RWPE2 (cell line): Measurements from ENCODE around the gene CCDC54.

Source experiments
- ATAC-seq: fragments of 200-7000 bp; cut with Tn5 transposase; 3 replicates; pipeline ENCODE4 v1.9.1; 2021; ENCODE audit warnings: low read depth
- DNase-seq: peaks from one replicate; pipeline ENCODE4 v3.0.0-alpha.2; 2020; ENCODE audit warnings: low spot score
- H3K27ac ChIP-seq: fragments of 450-650 bp; 2 replicates; pipeline ENCODE4 v1.5.1; 2017; ENCODE audit warnings: mild to moderate bottlenecking; ENCODE audit not compliant: poor library complexity, severe bottlenecking
- H3K27me3 ChIP-seq: fragments of 250-450 bp; sonication (Bioruptor Pico); 2 replicates; pipeline ENCODE4 v1.5.1; 2021; ENCODE audit warnings: mild to moderate bottlenecking, moderate library complexity; ENCODE audit not compliant: insufficient read depth, poor library complexity, severe bottlenecking
- H3K36me3 ChIP-seq: fragments of 250-450 bp; sonication (Bioruptor Pico); 2 replicates; pipeline ENCODE4 v1.5.1; 2020; ENCODE audit warnings: low read depth, mild to moderate bottlenecking, moderate library complexity
- H3K4me1 ChIP-seq: fragments of 250-450 bp; sonication (Bioruptor Pico); 2 replicates; pipeline ENCODE4 v1.5.1; 2021; ENCODE audit warnings: mild to moderate bottlenecking, moderate library complexity; ENCODE audit not compliant: insufficient read depth, poor library complexity, severe bottlenecking
- H3K4me3 ChIP-seq: fragments of 250-450 bp; sonication (Bioruptor Pico); 2 replicates; pipeline ENCODE4 v1.5.1; 2021; ENCODE audit warnings: mild to moderate bottlenecking, moderate library complexity; ENCODE audit not compliant: severe bottlenecking
- H3K9me3 ChIP-seq: fragments of 250-450 bp; sonication (Bioruptor Pico); 2 replicates; pipeline ENCODE4 v1.5.1; 2021; ENCODE audit warnings: mild to moderate bottlenecking, moderate library complexity; ENCODE audit not compliant: severe bottlenecking
- TF ChIP-seq, protein P1 (sequence below): fragments of 450-650 bp; IDR thresholded peaks from one replicate; pipeline ENCODE4 v1.5.1; 2017; ENCODE audit warnings: mild to moderate bottlenecking, moderate library complexity; ENCODE audit not compliant: poor library complexity, severe bottlenecking

CCDC54 gene

GRCh38 chr3:107365051-107365450 lies 12.2 kb upstream of the CCDC54 start:
- Histone ChIP-seq H3K36me3 (no peaks in the 10 kb centered on the region), H3K4me1 (peaks cover 21% of the 10 kb centered on the region), H3K27me3 (no peaks in the 10 kb centered on the region), H3K27ac (no peak overlapping the region), H3K9me3 (no peaks in the 10 kb centered on the region), H3K4me3 (no peak overlapping the region)
- no peak for DNase-seq
- no peak for ATAC-seq
- TF ChIP-seq, protein P1, sequence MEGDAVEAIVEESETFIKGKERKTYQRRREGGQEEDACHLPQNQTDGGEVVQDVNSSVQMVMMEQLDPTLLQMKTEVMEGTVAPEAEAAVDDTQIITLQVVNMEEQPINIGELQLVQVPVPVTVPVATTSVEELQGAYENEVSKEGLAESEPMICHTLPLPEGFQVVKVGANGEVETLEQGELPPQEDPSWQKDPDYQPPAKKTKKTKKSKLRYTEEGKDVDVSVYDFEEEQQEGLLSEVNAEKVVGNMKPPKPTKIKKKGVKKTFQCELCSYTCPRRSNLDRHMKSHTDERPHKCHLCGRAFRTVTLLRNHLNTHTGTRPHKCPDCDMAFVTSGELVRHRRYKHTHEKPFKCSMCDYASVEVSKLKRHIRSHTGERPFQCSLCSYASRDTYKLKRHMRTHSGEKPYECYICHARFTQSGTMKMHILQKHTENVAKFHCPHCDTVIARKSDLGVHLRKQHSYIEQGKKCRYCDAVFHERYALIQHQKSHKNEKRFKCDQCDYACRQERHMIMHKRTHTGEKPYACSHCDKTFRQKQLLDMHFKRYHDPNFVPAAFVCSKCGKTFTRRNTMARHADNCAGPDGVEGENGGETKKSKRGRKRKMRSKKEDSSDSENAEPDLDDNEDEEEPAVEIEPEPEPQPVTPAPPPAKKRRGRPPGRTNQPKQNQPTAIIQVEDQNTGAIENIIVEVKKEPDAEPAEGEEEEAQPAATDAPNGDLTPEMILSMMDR: no peak

DNA sequence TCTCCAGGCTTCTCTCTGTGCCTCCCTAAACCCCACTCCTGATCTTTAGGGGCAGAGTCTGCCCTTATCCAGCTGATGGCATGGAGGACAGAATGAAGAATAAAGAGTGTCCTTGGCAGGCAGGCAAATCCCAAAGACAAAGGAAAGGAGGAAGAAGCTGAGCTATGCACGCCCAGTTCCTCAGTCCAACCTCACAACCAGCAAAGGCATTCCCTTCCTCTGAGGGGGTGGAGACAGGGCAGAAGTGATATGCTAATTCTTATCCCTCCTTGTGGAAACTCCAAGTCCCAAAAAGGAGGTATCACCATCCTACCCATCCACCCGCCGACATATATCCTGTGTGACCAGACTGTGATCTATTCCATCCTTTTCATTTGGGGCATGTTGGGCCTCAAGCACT lies 10.5 kb upstream of the CCDC54 start:
- H3K27ac ChIP-seq: peak overlapping the region; percentile 43
- no peak overlapping the region for H3K4me3 ChIP-seq
- peaks cover 21% of the 10 kb centered on the region for H3K4me1 ChIP-seq
- no peaks in the 10 kb centered on the region for H3K9me3 ChIP-seq
- H3K27me3 ChIP-seq: no peaks in the 10 kb centered on the region
- DNase-seq: no peak
- TF ChIP-seq, protein P1: no peak
- H3K36me3 ChIP-seq: no peaks in the 10 kb centered on the region
- ATAC-seq: 0 out of 3 replicates have a peak, but pooled peaks have one; percentile 29

DNA sequence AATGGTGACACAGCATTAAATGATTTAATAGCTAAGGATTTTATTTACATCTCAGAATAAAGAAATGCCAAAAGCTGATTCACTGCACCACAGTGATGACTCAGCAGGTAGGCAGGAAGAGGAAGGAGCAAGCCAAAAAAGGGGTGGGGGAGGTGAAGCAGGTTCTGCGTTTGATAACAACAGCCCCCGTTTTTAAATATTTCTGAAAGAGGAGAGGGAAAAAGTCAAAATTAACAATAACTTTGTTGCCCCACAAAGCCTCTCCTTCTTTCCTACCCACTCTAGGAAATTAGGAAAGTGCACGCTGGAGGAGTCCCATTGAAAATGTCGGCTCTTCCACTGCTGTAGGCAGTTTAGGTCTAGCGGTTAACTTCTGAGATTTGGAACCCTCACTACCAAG lies 9.9 kb upstream of the CCDC54 start:
- H3K27ac ChIP-seq: peak overlapping the region; percentile 43
- ATAC-seq: peak; percentile 81
- DNase-seq: no peak

GRCh38 chr3:107368654-107369398 lies 8.4 kb upstream of the CCDC54 start:
- no peaks in the 10 kb centered on the region for H3K27me3 ChIP-seq
- H3K4me1 ChIP-seq: peaks cover 21% of the 10 kb centered on the region
- ATAC-seq (no peak), DNase-seq (no peak)
- TF ChIP-seq, protein P1: no peak
- H3K4me3 ChIP-seq: no peak overlapping the region
- H3K27ac ChIP-seq: no peak overlapping the region
- no peaks in the 10 kb centered on the region for H3K9me3 ChIP-seq
- no peaks in the 10 kb centered on the region for H3K36me3 ChIP-seq

More for the DNA sequence above, 9.9 kb upstream of the CCDC54 start:
- Histone ChIP-seq H3K4me1 (peaks cover 21% of the 10 kb centered on the region), H3K36me3 (no peaks in the 10 kb centered on the region), H3K4me3 (no peak overlapping the region), H3K27me3 (no peaks in the 10 kb centered on the region), H3K9me3 (no peaks in the 10 kb centered on the region)
- TF ChIP-seq, protein P1: no peak

GRCh38 chr3:107369791-107370190 lies 7.4 kb upstream of the CCDC54 start:
- no peaks in the 10 kb centered on the region for H3K27me3 ChIP-seq
- H3K4me1 ChIP-seq: peaks cover 21% of the 10 kb centered on the region
- H3K4me3 ChIP-seq: no peak overlapping the region
- no peak for ATAC-seq
- no peaks in the 10 kb centered on the region for H3K9me3 ChIP-seq
- no peak overlapping the region for H3K27ac ChIP-seq
- no peak for DNase-seq
- TF ChIP-seq, protein P1: no peak
- H3K36me3 ChIP-seq: no peaks in the 10 kb centered on the region
